Measurements from ENCODE around the gene SETD9. TPM values are rescaled to one million over a fixed set of nuclear protein-coding genes. Genes with fewer than 3 reads are reported as not detected.

The SETD9 gene
- total and polyA plus RNA-seq, 9 donors: 2.3 to 9.0 (median 7.0) TPM

GRCh38 chr5:56959326-56959725 lies 49.9 kb downstream of the SETD9 start:
- H3K36me3 ChIP-seq: no peaks in the 10 kb centered on the region
- 36 to 62% (median 59%) methylated on average over 4 of the region's 4 CpGs for WGBS, 3 donors
- H3K4me1 ChIP-seq (ENCODE audit: insufficient read depth): no peaks in the 10 kb centered on the region
- DNase-seq: no peak
- TF ChIP-seq EP300 (IDR thresholded peaks at IDR 0.05) (no peak), POLR2A (IDR thresholded peaks at IDR 0.05) (no peak)
- TF ChIP-seq, protein P1, sequence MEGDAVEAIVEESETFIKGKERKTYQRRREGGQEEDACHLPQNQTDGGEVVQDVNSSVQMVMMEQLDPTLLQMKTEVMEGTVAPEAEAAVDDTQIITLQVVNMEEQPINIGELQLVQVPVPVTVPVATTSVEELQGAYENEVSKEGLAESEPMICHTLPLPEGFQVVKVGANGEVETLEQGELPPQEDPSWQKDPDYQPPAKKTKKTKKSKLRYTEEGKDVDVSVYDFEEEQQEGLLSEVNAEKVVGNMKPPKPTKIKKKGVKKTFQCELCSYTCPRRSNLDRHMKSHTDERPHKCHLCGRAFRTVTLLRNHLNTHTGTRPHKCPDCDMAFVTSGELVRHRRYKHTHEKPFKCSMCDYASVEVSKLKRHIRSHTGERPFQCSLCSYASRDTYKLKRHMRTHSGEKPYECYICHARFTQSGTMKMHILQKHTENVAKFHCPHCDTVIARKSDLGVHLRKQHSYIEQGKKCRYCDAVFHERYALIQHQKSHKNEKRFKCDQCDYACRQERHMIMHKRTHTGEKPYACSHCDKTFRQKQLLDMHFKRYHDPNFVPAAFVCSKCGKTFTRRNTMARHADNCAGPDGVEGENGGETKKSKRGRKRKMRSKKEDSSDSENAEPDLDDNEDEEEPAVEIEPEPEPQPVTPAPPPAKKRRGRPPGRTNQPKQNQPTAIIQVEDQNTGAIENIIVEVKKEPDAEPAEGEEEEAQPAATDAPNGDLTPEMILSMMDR (IDR thresholded peaks at IDR 0.05): no peak
- no peak overlapping the region for H3K27ac ChIP-seq
- H3K27me3 ChIP-seq: no peaks in the 10 kb centered on the region
- intact Hi-C loops (cut with DNase I): loop anchor here in 1 of 4 donors (10.0 kb wide), 2 partner anchors 215 to 265 kb away; partner anchors contain the start of gene GPBP1
- no peak overlapping the region for H3K4me3 ChIP-seq
- H3K9me3 ChIP-seq: no peaks in the 10 kb centered on the region

GRCh38 chr5:56961746-56962145 lies 52.4 kb downstream of the SETD9 start:
- H3K27ac ChIP-seq: no peak overlapping the region
- H3K9me3 ChIP-seq: no peaks in the 10 kb centered on the region
- intact Hi-C loops (cut with DNase I): loop anchor here in 1 of 4 donors (10.0 kb wide), 1 partner anchor 913 kb away; no protein-coding TSS in a partner anchor
- TF ChIP-seq, protein P1 (IDR thresholded peaks at IDR 0.05): no peak
- TF ChIP-seq POLR2A (IDR thresholded peaks at IDR 0.05) (no peak), EP300 (IDR thresholded peaks at IDR 0.05) (no peak)
- DNase-seq: no peak
- WGBS, 3 donors: 87 to 94% (median 92%) methylated on average over 6 of the region's 6 CpGs
- no peak overlapping the region for H3K4me3 ChIP-seq
- no peaks in the 10 kb centered on the region for H3K4me1 ChIP-seq (ENCODE audit: insufficient read depth)
- no peaks in the 10 kb centered on the region for H3K36me3 ChIP-seq
- H3K27me3 ChIP-seq: no peaks in the 10 kb centered on the region

GRCh38 chr5:56962286-56962685 lies 52.9 kb downstream of the SETD9 start:
- intact Hi-C loops (cut with DNase I): loop anchor here in 1 of 4 donors (10.0 kb wide), 1 partner anchor 913 kb away; no protein-coding TSS in a partner anchor
- Histone ChIP-seq H3K27me3 (no peaks in the 10 kb centered on the region), H3K27ac (no peak overlapping the region), H3K4me3 (no peak overlapping the region), H3K9me3 (no peaks in the 10 kb centered on the region), H3K4me1 (ENCODE audit: insufficient read depth) (no peaks in the 10 kb centered on the region), H3K36me3 (no peaks in the 10 kb centered on the region)
- DNase-seq: no peak
- TF ChIP-seq EP300 (IDR thresholded peaks at IDR 0.05): no peak
- TF ChIP-seq POLR2A (IDR thresholded peaks at IDR 0.05): no peak
- TF ChIP-seq, protein P1 (IDR thresholded peaks at IDR 0.05): no peak
- 11 to 30% (median 24%) methylated on average over 2 of the region's 2 CpGs for WGBS, 3 donors

- 61 to 79% (median 75%) methylated on average over 5 of the region's 5 CpGs for WGBS, 3 donors
- no peak for TF ChIP-seq EP300 (IDR thresholded peaks at IDR 0.05)
- TF ChIP-seq POLR2A (IDR thresholded peaks at IDR 0.05): no peak
- TF ChIP-seq, protein P1 (IDR thresholded peaks at IDR 0.05): no peak
- no peaks in the 10 kb centered on the region for H3K4me1 ChIP-seq (ENCODE audit: insufficient read depth)
- no peaks in the 10 kb centered on the region for H3K36me3 ChIP-seq
- DNase-seq: no peak
- intact Hi-C loops (cut with DNase I): loop anchor here in 1 of 4 donors (10.0 kb wide), 1 partner anchor 912 kb away; no protein-coding TSS in a partner anchor
- H3K27me3 ChIP-seq: no peaks in the 10 kb centered on the region
- H3K4me3 ChIP-seq: no peak overlapping the region
- no peaks in the 10 kb centered on the region for H3K9me3 ChIP-seq
- no peak overlapping the region for H3K27ac ChIP-seq
These were observed 53.9 kb downstream of the SETD9 start for GRCh38 chr5:56963246-56963645.

Measured in ovary (tissue), 9 donors.